Activated naive CD4-positive, alpha-beta T cell treated with anti-CD3 and anti-CD28 coated beads for 36 hours (primary cell): ENCODE results near the gene FSTL4. TPM values are rescaled to one million over a fixed set of nuclear protein-coding genes. Genes with fewer than 3 reads are reported as not detected.

ENCODE experiments used
- CTCF ChIA-PET: fragments of 350-600 bp; sonication (Branson Sonifier 250); formaldehyde crosslinking; loops from one replicate; lab custom pipeline; 2021; ENCODE audit warnings: antibody characterized with exemption; lab: Charles Lee
- DNase-seq: peaks from one replicate; pipeline ENCODE4 v3.0.0-alpha.2; 2020
- H3K27ac Mint-ChIP-seq: one replicate; pipeline ENCODE4 v1.8.0; 2021; ENCODE audit warnings: mild to moderate bottlenecking, mixed read lengths
- H3K27me3 Mint-ChIP-seq: one replicate; pipeline ENCODE4 v1.8.0; 2021; ENCODE audit warnings: low read depth, mixed read lengths
- H3K36me3 Mint-ChIP-seq: one replicate; pipeline ENCODE4 v1.8.0; 2021; ENCODE audit warnings: low read depth, mixed read lengths
- H3K4me1 Mint-ChIP-seq: one replicate; pipeline ENCODE4 v1.8.0; 2021; ENCODE audit warnings: low read depth, mixed read lengths
- H3K4me3 Mint-ChIP-seq: one replicate; pipeline ENCODE4 v1.8.0; 2021; ENCODE audit warnings: mild to moderate bottlenecking, moderate library complexity, mixed read lengths
- H3K9me3 Mint-ChIP-seq: one replicate; pipeline ENCODE4 v1.8.0; 2021; ENCODE audit warnings: mixed read lengths
- intact Hi-C: fragments of 100-400 bp; cut with micrococcal nuclease; formaldehyde crosslinking; loops from one replicate; pipeline ENCODE4 v1.15.1; 2023
- total RNA-seq, 2 experiments: library from RNA; stranded (reverse); gene quantifications; one replicate each; pipeline ENCODE4 v1.2.3, GENCODE V29; 2021

FSTL4 gene
- total RNA-seq, 2 experiments from 2014 or later, result 0.29 to 0.30 TPM

DNA sequence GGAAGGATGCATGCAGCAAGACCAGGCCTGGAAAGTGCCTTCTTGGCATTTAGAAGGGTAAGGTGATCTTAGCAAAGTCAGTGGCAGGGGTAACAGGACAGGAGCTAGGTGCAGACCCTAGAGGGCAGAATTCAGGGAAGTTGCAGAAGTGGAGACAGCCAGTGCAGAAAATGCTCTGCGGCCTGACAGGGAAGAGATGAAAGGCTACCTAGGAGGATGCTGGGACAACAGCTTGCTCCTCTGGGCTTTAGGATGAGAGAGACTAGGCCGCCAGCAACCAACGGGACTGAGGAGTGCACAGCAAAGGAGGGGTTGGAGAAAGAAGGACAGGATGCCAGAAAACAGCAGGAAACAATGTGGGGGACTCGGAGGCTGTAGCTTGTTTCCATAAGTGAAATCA is 219.9 kb downstream of the FSTL4 start:
- CTCF ChIA-PET, result no interaction called here
- Mint-ChIP-seq H3K4me3 (no peak overlapping the region), H3K4me1 (peaks cover 16% of the 10 kb centered on the region), H3K27me3 (peaks cover 8% of the 10 kb centered on the region), H3K27ac (no peak overlapping the region), H3K9me3 (no peaks in the 10 kb centered on the region), H3K36me3 (no peaks in the 10 kb centered on the region)
- intact Hi-C loops, result loop anchor here (10.0 kb wide), 1 partner anchor 1212 kb away; no protein-coding TSS in a partner anchor
- no peak for DNase-seq

DNA sequence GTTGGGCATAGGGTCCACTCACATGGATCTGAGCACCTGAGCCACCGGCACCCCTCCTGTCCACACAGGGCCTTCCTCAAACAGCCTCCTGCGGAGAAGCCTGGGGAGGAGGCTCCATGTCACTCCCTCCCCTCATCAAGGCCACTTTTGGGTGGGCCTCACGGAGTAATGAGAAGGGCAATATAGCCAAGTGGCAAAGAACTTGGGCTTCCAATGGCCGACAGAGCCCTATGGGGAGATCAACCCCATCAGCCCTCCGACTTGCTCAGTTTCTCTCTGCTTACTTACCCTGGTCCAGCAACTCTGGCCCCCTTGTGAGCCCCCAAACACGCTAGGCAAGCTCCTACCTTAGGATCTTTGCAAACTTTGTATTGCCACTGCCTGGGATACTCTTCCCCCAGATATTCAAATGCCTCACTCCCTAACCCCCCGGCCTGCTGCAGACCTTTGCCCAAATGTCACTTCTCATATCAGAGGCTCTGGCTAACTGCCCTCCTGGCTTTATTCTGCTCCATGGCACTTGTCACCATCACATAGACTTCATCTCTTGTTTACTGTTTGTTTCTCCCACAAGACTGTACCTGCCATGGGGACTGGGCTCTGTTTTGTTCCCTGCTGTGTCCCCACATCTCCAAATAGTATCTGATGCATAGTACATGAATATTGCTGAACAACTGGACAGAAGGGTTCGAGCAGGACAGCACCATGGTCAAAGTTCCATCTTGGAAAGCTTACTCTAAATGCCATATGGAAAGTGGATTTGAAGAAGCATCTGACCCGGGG is 220.8 kb downstream of the FSTL4 start:
- intact Hi-C loops, result loop anchor here (10.0 kb wide), 1 partner anchor 1213 kb away; no protein-coding TSS in a partner anchor
- no peak for DNase-seq
- Mint-ChIP-seq H3K4me1 (peaks cover 7% of the 10 kb centered on the region), H3K36me3 (no peaks in the 10 kb centered on the region), H3K27ac (no peak overlapping the region), H3K27me3 (peaks cover 8% of the 10 kb centered on the region), H3K9me3 (no peaks in the 10 kb centered on the region), H3K4me3 (no peak overlapping the region)
- CTCF ChIA-PET, result no interaction called here

DNA sequence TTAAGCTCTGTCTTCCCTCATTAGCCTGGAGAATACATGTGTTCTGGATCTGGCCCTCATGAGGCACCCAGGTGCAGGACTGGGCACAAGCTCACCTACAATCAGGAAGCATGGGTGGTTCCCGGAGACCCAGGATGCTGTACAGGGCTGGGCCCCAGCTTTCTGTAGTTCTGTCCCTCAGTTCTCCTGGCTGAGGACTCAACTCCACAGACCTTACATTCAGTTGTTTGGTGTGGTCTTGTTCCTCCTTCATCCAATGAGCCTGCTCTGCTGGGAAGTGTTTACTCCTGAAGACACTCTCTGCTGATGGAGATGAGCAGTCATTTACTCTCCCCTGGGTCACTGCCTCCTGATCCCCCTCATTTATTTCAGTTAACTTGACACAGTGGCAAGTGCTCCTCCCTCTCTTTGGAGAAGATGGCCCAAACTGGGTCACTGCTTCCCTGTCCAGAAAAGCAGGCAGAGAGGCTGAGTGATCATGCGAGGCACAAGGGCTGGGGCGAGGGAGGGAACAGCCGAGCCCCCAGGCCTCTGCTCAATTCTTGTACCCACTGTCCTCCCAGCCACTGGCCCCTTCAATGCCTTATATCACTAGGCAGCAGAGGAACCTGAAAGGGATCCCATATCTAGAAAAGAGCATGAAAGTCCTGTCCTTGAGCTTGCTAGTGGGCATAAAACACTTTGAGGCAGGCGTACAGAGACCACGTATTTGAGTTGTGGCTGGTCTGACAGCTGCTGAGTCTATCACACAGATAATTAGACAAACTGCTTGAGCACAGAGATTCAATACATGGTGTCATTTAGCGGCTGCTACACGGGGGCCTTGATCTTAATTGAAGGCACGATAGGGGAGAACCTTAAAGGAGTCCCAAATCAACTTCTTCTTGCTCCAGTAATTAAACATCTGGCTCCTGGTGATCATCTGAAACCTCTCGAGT is 221.7 kb downstream of the FSTL4 start:
- CTCF ChIA-PET, result no interaction called here
- Mint-ChIP-seq H3K9me3 (no peaks in the 10 kb centered on the region), H3K4me1 (peaks cover 2% of the 10 kb centered on the region), H3K36me3 (no peaks in the 10 kb centered on the region), H3K4me3 (no peak overlapping the region), H3K27ac (no peak overlapping the region), H3K27me3 (peaks cover 8% of the 10 kb centered on the region)
- DNase-seq, result no peak
- intact Hi-C loops, result loop anchor here (10.0 kb wide), 1 partner anchor 1214 kb away; no protein-coding TSS in a partner anchor

DNA sequence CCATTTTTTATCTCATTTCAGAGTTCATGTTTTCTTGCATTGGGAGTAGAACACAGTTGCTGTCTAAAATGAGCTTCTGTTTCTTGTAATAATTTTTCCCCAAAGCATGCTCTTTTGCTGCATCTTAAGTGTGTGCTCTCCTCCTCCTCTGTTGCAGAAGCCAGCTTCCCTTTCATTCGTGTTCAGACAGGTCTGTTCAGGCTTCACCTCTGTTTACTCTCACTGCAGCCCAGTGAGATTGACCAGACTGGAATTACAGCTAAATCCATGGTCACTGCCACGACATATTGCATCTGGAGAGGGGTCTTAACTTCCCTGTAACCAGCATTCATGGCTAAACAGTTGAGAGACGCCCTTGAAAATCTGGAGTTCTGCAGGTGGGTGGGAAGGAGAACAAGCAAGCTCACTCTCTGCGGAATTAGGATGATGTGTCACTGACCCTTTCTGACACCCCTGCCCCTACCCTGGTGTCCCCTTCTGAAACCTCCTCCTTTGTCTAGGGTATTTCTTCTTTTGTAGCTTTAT is 223.2 kb downstream of the FSTL4 start:
- Mint-ChIP-seq H3K4me1 (peaks cover 2% of the 10 kb centered on the region), H3K27me3 (peaks cover 8% of the 10 kb centered on the region)

DNA sequence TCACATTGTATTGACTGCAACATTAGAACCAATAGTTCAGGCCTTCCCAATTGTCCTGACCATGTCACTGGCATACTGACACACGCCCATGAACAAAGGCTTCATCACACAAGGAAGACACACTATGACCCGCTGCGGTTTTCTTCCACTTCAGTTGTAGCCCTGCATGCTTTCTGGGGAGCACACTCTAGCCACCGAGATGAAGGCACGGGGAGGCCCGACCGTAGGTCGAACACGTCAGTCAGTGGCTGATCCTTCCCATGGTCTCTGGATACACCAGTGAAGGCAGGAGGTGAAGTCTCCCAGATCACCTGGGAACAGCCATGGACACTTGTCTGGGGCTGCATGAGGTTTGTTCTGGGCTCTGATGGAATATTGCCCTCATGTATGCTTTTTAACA is 224.7 kb downstream of the FSTL4 start:
- Mint-ChIP-seq H3K27me3 (peaks cover 8% of the 10 kb centered on the region), H3K4me1 (peaks cover 2% of the 10 kb centered on the region), H3K36me3 (no peaks in the 10 kb centered on the region), H3K27ac (no peak overlapping the region), H3K4me3 (no peak overlapping the region), H3K9me3 (no peaks in the 10 kb centered on the region)
- intact Hi-C loops, result no loop called here
- DNase-seq, result no peak
- CTCF ChIA-PET, result no interaction called here

More for the DNA sequence above, 223.2 kb downstream of the FSTL4 start:
- no peak overlapping the region for H3K27ac Mint-ChIP-seq
- intact Hi-C loops, result no loop called here
- H3K9me3 Mint-ChIP-seq, result no peaks in the 10 kb centered on the region
- no peaks in the 10 kb centered on the region for H3K36me3 Mint-ChIP-seq
- no peak overlapping the region for H3K4me3 Mint-ChIP-seq
- DNase-seq, result no peak
- CTCF ChIA-PET, result interaction anchor here (1.3 kb wide), 1 partner anchor 34 kb away, joined by 4 read pairs; no protein-coding TSS in a partner anchor

DNA sequence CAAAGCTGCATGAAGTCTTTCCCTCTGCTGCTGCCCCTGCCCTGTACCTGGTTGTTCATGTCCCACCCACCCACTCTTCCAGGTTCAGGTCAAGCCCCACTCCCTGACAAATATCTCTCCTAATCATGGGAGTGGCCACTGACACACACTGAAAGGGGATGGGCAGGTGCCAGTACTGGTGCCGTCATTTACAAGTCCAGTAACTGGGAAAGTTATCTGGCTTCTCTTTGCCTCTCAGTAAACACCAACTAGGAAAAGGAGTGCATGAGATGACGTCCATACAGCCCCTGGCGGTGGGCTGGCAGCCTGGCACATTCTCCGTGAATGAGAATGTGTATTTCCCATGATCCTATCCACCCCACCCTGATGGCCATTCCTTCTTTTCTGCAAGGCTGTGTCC is 225.2 kb downstream of the FSTL4 start:
- peaks cover 8% of the 10 kb centered on the region for H3K27me3 Mint-ChIP-seq
- intact Hi-C loops, result no loop called here
- peaks cover 2% of the 10 kb centered on the region for H3K4me1 Mint-ChIP-seq
- no peaks in the 10 kb centered on the region for H3K36me3 Mint-ChIP-seq
- no peaks in the 10 kb centered on the region for H3K9me3 Mint-ChIP-seq
- CTCF ChIA-PET, result no interaction called here
- DNase-seq, result no peak
- H3K4me3 Mint-ChIP-seq, result no peak overlapping the region
- H3K27ac Mint-ChIP-seq, result no peak overlapping the region

DNA sequence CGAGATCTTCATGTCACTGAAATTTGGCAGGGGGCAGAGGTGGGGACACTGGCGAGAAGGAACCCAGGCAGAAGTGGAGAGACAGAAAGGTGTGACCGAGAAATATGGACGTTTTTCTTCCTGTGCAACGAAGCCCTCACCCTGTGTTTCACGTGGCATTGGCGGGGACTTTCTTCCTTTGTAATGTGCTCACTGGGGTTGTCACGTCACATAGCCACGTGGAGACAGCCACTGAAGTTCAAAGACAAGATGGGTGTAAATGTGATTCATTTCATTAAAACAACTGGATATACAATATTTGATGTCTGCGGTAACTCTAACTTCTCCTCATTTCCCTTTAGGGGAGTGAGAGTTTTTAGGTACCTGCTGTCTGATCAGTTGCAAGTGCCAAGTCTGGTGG is 225.7 kb downstream of the FSTL4 start:
- peak; percentile 50 for DNase-seq
- H3K4me3 Mint-ChIP-seq, result no peak overlapping the region
- CTCF ChIA-PET, result no interaction called here
- no peaks in the 10 kb centered on the region for H3K9me3 Mint-ChIP-seq
- H3K36me3 Mint-ChIP-seq, result no peaks in the 10 kb centered on the region
- intact Hi-C loops, result no loop called here
- H3K27ac Mint-ChIP-seq, result no peak overlapping the region
- H3K4me1 Mint-ChIP-seq, result peaks cover 2% of the 10 kb centered on the region
- H3K27me3 Mint-ChIP-seq, result peaks cover 8% of the 10 kb centered on the region

DNA sequence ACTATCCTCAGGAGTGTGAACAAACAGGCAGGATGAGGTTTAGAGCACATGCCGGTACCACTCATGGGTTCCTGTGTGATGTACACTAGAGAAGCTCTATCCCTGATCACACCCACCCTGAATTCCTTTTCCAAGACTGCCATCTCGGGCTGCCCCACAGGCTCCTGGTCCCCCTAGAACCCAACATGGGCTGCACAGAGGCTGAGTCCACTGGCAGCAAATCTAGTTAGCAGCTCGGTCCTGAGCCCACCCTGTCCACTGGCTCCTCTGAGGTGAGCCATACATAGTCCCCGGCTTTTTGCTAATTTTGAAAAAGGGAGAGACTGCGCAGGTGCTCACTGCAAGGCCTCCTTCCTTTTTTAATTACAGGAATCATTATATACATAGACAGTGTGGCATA is 227.0 kb downstream of the FSTL4 start:
- peaks cover 8% of the 10 kb centered on the region for H3K27me3 Mint-ChIP-seq
- intact Hi-C loops, result no loop called here
- no peaks in the 10 kb centered on the region for H3K36me3 Mint-ChIP-seq
- H3K9me3 Mint-ChIP-seq, result no peaks in the 10 kb centered on the region
- no peak overlapping the region for H3K4me3 Mint-ChIP-seq
- H3K4me1 Mint-ChIP-seq, result peaks cover 2% of the 10 kb centered on the region
- no peak for DNase-seq
- CTCF ChIA-PET, result no interaction called here
- no peak overlapping the region for H3K27ac Mint-ChIP-seq

DNA sequence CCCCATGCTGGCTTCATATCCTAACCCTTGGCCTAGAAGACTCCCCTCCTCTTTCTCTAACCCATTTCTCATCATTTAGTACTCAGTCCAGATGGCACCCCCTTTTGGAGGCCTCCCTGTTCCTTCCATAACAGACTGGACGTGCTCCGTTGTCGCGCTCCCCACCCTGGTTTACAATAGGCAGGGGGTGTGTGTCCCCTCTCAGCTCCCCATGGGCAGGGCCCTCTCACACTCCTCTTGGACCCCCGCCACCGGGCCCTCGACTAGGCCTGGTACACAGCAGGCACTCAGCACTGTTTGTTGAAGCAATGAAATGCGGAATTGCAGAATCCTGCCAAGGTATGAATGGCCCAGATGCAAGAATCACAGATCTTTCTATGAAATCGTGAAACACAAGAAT is 227.4 kb downstream of the FSTL4 start:
- H3K4me1 Mint-ChIP-seq, result peaks cover 2% of the 10 kb centered on the region
- intact Hi-C loops, result no loop called here
- DNase-seq, result no peak
- no peaks in the 10 kb centered on the region for H3K9me3 Mint-ChIP-seq
- CTCF ChIA-PET, result no interaction called here
- H3K4me3 Mint-ChIP-seq, result no peak overlapping the region
- no peak overlapping the region for H3K27ac Mint-ChIP-seq
- H3K27me3 Mint-ChIP-seq, result peaks cover 8% of the 10 kb centered on the region
- no peaks in the 10 kb centered on the region for H3K36me3 Mint-ChIP-seq

DNA sequence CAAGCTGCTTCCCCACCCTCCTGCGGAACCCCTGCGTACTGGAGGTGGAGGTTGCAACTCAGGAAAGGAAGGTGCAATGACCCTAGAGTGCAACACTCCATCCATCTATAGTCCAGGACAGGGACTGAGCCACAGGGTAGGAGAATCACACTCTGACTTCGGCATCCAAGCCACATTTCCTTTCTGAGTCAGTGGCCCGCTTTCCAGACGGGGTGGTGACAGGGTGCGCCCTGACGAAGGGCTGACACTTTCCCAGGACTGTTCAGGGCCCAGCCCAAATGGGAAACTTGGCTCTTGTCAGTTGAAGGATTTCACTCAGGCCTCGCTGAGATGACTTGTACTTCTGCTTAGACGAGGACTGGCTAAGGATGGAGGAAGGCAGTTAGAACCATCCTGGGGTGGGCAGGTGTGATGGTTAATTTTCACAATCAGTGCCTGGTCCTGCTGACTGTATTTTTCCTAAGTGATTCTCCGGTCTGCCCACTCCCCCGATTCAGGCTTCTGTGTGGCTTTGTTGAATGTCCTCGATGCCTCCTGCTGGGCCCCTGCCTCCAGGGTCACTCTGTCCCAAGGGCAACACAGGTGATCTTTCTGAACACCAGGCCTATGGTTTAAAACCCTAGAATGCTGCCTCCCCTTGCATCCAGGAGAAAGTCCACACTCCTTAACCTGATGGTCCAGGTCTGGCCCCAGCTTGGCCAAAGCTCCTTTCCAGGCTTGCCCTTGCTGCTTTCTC is 228.1 kb downstream of the FSTL4 start:
- no peaks in the 10 kb centered on the region for H3K36me3 Mint-ChIP-seq
- H3K27me3 Mint-ChIP-seq, result peaks cover 5% of the 10 kb centered on the region
- H3K9me3 Mint-ChIP-seq, result no peaks in the 10 kb centered on the region
- no peak overlapping the region for H3K27ac Mint-ChIP-seq
- CTCF ChIA-PET, result no interaction called here
- peaks cover 2% of the 10 kb centered on the region for H3K4me1 Mint-ChIP-seq
- H3K4me3 Mint-ChIP-seq, result no peak overlapping the region
- no peak for DNase-seq
- intact Hi-C loops, result no loop called here

DNA sequence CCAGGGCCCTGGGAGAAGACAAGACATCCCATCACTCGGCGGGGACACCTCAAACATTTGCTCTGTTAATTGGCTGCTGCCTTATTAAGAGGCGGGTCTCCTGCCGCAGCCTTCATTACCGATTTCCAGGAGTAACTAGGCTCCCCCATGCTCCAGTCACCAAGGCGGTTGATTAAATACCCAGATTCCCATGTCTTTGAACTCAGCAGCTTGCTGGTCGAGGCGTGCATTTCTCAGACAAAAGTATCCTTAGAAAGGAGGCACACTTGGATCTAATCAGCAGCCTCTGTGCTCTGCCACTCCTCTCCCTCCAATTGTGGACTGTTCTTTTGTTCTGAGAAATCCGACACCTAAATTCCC is 228.8 kb downstream of the FSTL4 start:
- CTCF ChIA-PET, result no interaction called here
- H3K27me3 Mint-ChIP-seq, result no peaks in the 10 kb centered on the region
- H3K4me3 Mint-ChIP-seq, result no peak overlapping the region
- intact Hi-C loops, result no loop called here
- no peaks in the 10 kb centered on the region for H3K9me3 Mint-ChIP-seq
- peaks cover 2% of the 10 kb centered on the region for H3K4me1 Mint-ChIP-seq
- no peaks in the 10 kb centered on the region for H3K36me3 Mint-ChIP-seq
- H3K27ac Mint-ChIP-seq, result no peak overlapping the region
- no peak for DNase-seq
